NCI-H446 treated with DMSO at 0.1 percent for 48 hours (cell line): ENCODE measurements around the gene SLIRP.
"Not testable (repeated sequence)": the region's sequence is repeated elsewhere in the genome, so short reads cannot be mapped to it uniquely, and the experiment has no call there.

Experiments used
- DNase-seq: peaks from one replicate; lab custom pipeline; 2025; lab: John Stamatoyannopoulos, UW

SLIRP gene

DNA sequence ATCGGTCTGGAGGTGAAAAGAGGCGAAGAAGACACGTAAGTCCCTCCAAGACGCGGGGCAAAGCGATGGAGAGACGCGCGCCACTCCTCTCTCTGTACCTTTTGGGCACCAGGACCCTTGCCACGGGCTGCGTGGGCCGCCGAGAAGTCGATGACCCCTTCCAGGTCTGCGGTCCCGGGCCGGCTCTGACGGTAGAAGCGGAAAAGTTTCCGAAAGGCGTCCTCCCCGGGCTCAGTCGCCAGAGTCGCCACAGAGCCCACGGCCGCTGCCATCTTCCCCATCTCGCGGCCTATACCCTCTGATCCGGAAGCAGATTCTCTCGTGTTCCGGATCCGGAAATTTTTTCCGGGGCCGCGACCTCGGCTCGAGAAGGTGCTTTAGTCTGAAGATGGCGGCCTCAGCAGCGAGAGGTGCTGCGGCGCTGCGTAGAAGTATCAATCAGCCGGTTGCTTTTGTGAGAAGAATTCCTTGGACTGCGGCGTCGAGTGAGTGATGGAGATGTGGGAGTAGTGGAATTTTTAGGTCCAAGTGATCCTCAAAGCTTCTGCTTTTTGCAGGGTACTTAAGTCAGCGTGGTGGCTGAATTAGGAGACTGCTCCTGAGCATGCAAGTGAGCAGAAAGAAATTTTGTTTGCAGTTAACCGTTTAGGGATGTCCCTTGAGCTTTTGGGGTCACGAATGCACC is at the start of gene SLIRP, which contains the start of gene ALKBH1:
Gene SLIRP (plus strand): TSS at position 380 of the 685 bp plus-strand sequence. CDS start 9 bp downstream, at position 389.
Gene ALKBH1 (minus strand): TSS at position 300 of the 685 bp plus-strand sequence. CDS start 19 bp downstream, at position 281.
- DNase-seq: peak; percentile 49

DNA sequence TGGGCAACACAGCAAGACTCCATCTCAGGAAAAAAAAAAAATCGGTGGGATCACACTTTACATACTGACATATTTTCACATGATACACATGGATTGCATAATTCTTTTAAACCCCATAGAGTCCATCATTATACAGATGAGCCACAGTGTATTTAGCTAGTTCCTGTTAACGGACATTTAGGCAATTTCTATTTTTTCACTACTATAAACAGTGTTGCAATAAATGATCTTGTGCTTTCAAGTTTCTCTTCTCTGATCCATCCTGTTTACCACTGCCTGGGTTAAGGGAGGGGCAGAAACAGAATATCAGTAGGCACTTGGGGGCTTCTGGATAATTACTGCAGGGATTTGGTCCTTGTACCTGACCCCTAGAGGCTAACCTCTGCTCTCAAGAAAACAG is 48.1 kb upstream of the SLIRP start:
- no peak for DNase-seq

DNA sequence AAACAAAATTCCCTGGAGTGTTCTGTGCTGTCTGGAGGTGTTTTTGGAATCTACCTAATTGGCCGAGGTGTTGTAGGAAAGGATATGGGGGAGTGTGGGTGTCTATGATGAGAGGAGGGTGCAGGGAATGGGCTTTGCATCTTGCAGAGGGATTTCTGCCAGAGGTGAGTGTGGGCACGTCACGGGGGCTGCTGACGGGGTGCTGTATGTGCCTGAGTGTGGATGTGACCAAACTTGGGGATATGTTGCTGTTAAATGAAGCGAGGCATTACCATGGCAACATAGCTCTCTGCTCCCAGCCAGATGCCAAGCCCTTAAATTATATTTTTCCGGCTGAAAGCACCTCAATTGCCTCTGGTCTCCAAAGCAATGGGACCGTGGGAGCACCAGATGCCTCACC is 47.1 kb upstream of the SLIRP start:
- peak; percentile 86 for DNase-seq

DNA sequence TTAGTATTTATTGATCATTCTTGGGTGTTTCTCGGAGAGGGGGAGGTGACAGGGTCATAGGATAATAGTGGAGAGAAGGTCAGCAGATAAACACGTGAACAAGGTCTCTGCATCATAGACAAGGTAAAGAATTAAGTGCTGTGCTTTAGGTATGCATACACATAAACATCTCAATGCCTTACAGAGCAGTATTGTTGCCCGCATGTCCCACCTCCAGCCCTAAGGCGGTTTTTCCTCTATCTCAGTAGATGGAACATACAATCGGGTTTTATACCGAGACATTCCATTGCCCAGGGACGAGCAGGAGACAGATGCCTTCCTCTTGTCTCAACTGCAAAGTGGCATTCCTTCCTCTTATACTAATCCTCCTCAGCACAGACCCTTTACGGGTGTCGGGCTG is 46.3 kb upstream of the SLIRP start:
- not testable (repeated sequence) for DNase-seq

DNA sequence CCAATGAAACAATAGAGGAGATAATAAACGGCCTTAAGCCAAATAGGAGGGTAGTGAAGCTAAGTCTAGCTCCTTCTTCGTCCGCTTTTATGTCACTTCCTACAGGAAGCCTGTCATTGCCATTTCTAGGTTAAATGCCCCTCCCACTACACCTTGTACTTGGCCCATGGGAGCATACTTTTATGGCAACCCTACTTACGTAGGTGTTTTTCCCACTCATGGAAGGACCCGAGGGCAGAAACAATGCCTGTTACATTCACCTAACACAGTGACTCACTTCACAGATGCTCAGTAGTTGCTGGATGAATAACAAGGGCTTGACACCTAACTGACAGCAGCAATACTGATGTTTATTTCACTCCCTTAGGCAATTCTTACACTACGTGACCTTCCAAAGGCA is 44.6 kb upstream of the SLIRP start:
- DNase-seq: no peak

DNA sequence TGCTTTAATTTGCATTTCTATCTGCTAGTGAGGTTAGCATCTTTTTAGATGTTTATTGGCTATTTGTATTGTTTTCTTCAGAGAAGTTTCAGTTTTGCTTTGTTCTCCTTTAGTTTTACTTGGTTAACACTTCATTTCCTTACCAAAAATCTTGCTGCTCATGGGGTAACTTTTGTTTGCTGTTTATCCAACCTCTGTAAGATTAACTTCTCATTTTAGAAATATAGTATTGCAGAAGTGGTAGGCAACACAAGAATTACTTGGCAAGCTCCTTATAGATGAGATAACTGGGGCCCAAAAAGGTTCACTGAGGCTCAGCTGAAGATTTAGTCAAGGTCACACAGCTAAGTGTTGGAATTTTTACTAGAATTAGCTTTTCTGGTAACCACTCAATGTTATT is 40.6 kb upstream of the SLIRP start:
- DNase-seq: no peak

DNA sequence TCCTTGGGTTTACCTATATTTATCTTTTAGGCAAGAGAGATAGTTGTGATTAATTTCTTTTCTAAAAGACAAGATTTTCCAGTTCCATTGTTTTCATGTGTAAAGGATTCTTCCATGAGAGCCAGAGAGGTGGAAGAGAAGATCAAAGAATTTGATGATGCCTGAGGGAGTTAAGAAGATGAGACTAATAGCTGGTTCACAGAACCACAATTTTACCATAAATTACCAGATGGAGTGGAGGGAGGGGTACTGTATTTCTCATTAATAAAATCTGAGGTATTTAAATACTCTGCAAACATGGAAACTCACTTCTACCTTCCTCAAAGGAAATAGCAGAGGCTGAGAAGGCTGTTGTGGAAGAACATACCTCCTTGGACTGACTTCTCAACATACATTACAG is 34.7 kb upstream of the SLIRP start:
- DNase-seq: no peak

DNA sequence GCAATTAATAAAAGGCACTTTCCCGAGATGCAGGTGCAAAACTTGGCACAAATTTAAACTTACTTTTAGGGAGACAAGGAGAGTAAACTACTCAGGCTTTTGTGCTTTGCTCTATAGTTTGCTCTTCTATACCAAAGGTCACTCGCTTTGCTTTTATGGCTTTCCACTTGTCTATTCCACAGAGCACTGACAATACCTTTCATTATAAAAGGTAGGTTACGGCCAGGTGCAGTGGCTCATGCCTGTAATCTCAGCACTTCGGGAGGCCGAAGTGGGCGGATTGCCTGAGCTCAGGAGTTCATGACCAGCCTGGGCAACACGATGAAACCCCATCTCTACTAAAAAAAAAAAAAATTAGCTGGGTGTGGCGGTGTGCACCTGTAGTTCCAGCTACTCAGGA is 33.0 kb upstream of the SLIRP start:
- DNase-seq: no peak

DNA sequence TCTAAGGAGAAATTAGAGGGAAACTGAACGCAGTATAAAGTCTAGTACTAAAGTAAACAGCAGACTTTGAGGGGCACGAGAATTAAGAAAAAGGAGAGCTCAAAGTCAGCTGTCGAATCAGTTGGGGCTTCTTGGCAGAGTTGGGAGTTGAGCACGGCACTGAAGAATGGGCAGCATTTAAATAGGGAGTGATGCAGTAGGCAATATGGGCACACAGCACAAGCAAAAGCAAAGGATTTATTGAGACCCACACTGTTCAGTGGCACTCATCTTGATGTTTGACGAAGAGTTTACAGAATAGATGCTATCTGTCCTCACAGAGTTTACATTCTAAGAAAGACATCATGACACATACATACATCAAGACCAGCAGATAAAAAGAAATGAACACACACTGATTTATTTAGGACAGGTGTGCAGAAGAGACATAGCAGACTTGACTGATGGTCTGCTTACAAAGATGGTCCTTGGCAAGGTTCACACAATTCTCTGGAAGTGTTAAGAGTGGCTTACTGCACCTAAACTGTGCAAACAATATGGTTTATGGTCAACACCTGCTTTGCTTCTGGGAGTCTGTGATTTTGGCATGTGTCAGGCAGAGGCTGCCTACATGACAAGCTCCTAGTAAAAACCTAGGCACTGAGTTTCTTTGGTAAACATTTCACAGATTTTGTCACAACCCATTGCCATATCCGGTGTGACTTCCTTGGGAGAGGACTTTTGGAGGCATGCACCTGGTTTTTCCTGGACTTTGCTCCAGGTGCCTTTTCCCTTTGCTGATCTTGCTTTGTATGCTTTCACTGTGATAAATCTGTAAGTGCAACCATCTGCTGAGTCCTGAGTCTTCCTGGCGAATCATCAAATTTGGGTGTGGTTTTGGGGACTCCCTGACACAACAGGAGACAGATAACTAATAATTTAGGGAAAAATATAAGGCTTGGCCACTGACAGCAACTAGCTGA is 26.4 kb upstream of the SLIRP start:
- no peak for DNase-seq

DNA sequence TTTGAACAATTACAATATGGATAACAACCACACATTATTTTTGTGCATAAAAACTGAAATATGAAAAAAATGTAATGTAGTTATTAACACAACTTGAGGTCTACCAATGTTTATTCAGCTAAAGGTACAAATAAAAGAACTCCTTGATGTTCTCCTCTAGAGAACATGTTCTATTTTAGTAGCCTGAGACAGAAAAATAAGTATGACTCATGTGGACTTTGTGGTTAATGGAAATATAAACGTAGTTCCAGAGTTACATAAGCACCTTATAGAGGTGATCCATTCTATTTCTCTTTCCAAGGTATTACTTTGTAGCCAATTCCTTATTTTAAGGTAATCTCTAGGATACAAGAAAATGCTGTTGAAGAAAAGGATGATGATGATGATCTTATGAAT is 25.7 kb upstream of the SLIRP start:
- no peak for DNase-seq

DNA sequence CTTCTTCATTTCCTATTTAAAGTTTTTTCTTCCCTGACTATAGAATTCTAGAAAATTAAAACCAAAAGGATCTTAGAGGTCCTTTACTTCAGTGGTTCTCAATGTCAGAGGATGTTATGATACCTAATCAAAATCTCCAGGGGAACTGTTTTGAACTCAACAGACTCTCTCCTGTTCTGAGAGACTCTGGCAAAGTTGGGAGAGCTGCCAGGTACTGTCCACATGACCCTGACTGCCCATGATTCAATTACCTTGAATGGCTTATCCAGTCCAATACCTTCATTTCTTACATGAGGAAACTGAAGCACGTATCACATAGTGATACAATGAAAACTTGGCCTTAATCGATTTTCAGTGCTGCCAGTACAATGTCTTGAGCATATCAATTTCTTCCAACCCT is 16.6 kb upstream of the SLIRP start:
- no peak for DNase-seq

DNA sequence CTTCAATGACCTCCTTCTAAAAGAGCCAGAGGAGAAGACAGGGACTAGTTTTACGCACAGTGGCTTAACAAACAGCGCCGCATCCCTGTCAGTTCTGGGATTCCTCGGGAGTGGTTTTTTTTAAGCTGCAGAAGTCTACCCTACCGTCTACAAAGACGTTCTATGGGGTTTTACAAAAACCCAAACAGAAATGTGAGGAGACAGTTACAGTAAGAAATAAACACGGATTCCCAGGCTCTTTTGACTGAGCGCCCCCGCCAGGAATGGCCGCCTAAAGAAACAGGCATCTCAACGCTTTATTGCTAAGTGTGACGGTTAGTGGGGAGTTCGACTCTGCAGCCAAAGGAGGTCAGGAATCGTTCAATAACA is 564 bp upstream of the SLIRP start:
- no peak for DNase-seq

DNA sequence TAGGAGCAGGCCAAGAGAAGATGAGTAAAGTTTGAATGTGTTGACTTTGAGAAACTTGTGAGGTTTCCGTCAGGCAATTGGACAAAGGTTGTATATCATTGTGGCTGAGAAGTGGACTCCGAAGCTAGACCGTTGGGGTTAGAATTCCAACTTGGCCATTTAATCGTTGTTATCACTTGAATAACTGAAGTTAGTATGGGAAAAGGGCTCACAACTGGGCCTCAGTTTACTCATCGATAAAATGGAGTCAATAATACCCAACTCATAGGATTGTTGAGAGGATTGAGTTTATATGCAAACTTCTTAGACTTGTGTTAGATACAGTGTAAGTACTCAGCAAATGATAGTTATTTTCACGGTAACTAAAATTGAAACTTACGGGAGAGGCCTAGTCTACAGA is 846 bp downstream of the SLIRP start:
- DNase-seq: no peak

DNA sequence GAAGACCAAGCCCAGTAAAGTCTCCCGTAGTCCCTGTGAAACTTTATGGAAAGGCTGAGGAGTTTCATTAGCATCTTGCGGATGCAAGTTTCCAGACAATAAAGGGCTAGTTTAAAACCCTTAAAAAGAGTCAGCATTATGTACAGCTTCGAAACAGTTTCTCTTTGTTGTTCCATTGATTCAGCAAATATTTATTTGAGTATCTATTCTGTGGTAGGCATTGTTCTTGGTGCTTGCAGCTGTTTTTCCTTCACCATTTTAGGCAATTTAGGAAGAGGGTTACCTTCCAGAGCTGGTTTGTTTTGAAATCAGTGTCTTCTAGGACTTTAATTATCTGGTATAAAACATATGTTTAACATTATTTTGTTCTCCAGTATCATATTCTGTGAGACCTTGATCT is 1.5 kb downstream of the SLIRP start:
- DNase-seq: no peak

DNA sequence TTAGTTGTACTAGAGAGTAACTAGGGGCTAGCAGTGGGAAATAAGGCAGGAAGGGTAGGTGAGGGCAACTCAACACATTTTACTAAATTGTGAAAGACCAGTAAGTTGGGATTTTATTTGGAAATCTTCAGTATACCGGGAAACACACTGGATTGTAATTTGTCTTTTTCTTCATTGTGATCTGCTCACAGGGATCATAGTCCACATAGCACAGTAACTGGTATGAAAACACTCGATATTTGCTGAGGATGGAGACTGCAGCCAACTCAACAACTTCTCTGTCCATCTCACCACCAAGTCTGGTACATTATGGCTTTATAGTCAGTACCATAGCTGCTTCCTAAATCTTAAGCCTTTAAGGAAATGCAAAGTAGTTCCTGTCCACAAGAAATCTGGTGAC is 2.5 kb downstream of the SLIRP start:
- no peak for DNase-seq

DNA sequence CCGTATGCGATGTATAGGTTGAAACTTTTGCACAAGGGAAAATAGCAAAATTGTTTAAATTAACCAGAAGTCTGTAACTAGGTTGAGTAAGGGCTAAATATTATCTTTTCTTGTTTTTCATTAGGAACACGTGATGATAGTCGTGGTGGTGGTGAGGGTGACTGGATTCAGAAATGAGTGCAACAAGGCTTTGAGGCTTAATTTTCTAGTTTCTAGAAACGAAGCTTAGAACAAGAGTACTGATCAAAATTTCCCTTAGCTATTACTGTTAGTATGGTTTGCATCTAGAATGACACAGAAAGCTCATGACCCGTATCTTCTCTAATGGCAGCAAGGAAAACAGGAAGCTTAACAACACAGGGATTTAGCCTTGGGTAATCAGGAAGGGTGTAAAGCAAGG is 7.0 kb downstream of the SLIRP start:
- DNase-seq: no peak

DNA sequence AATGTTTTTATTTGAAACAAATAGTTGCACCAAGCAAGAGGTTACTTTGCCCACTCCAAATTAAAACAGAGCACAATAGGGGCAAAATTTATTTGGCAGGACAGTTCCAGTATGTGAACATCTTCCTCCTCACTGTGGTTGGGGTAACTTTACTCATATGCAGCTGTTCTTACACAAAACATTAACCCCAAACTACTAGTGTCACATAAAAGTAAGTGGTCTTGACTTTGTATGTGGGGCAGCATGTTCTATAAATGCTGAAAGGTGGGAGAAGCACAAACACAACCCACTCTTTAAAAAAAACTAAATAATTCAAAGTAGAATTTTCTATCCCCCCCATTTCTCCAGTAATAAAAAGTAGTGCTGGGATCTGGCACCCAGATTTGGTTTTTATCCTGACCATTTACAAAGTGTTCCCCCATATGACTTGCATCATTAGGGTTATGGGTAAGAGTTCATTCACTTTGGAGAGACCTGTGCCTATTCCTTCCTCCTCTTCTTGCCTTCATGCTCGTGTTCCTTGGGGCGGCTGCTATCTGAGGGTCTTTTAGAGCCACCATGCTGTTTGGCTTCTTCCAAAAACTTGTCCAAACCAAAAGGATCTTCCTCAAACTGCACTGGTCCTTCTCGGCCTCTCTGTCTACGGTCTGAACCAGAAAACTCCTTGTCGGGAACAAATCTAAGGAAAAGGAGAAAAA is 9.9 kb downstream of the SLIRP start:
- no peak for DNase-seq

DNA sequence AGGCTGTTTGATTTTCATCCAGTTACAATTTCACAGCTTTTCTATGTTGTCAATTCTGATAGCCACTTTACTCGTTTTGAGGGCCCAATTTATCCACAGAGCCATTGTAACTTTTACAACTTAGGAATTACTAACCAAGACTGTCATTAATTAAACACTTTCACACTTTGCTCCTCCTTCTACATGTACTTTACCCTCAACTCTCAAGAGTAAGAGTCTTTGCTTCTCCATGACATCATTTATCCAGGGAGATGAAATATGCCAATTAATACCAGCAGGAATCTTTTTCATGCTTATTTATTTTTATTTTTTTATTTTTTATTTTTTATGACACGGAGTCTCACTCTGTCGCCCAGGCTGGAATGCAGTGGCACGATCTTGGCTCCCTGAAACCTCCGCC is 13.5 kb downstream of the SLIRP start:
- DNase-seq: no peak

DNA sequence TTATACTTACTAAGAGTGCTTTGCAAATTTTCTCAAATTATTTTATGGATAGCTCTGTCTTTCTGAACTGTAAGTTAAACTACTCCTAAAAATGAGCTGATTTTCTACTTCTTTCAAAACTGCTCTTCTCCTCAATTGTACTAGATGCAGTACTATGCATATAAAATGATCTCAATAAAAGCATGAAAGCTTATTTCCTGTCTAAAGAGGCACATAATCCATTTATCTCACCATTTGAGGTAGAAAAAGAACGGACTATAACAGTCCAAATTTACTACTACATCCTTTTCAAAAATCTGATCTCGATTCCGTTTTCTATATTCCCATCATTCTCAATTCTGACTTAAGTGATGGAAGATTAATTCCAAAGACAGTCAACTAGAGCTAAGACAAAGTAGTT is 14.4 kb downstream of the SLIRP start:
- no peak for DNase-seq

DNA sequence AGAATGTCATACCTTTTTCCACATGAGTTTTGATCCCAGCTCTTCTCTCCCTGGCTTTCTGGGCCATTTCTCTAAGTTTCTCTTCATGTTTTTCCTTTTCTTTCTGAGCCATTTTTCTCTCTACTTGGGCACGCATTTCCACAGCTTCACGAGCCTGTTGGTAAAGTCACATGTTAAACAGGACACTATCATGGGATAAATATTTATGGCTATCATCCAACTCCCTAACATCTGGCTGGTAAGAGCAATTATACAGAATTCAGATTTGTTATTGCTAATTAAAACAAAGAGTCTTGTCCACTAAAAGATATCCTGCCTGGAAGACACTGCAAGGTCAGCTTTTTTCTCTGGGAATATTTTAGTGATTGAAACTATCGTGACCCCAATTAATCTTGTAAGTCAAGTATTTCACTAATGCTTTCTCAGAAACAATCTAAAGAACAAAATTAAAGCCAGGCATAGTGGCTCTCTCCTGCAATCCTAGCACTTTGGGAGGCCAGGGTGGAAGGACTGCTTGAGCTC is 23.1 kb downstream of the SLIRP start:
- no peak for DNase-seq

DNA sequence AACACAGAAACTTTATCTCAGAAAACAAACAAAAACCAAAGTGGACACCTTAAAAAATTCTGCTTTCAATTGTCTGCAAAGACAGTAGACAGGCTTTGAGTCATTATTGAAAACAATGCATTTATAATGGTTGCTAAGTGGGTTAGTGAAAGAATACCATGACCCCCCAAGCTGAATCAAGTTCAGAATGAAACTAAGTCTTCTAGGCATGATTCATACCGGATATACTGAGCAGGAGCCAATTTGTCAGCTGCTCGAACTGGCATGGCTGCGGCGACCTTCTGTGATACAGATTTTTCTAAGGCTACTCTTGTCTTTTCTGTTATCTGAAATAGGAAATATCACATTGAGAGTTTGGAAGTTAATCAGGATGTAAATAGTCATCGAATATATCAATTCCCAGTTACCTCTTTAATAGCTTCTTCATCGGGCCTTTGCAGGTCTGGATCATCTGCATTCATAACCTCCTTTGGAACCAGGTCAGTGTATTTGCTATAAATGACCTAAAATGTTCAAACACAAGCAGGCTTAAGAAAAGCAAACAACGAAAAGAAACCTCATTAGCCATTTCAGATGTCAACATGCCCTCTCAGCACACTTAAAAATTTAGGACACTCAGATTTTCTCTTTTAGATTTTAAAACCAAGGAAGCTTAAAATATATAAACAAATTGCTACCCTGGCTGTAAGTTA is 30.8 kb downstream of the SLIRP start:
- no peak for DNase-seq

DNA sequence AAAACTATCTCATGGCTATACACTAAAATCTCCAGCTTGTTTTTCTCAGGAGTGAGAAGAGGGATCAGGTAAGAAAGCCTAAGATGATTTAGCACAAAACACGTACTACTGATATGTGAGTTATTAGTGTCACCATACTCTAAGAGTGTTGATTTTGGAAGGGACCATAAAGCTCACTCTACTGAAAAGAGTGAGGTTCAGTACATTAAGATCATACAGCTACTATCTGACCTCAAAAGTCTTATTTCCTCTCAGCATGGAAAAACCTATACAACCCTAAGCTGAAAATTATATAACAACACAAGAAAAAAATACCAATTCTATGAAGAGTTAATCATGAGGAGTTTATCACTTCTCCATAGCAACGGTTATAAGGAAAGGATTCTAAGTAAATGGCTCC is 33.5 kb downstream of the SLIRP start:
- no peak for DNase-seq
